Vagina (tissue), 2 donors: ENCODE measurements around the gene DDX60. TPM values are rescaled to one million over a fixed set of nuclear protein-coding genes. Genes with fewer than 3 reads are reported as not detected.
"Not testable (repeated sequence)": the region's sequence is repeated elsewhere in the genome, so short reads cannot be mapped to it uniquely, and the experiment has no call there.

Source experiments
- DNase-seq, 2 donors: peaks; one replicate each; pipeline ENCODE4 v3.0.0-alpha.2; 2017; ENCODE audit errors: extremely low spot score in 2 of 2
- H3K27ac ChIP-seq: fragments of 200-600 bp; sonication (generic); one replicate; pipeline ENCODE4 v1.5.1; 2019
- H3K27me3 ChIP-seq: fragments of 200-600 bp; sonication (generic); one replicate; pipeline ENCODE4 v1.5.1; 2019
- H3K36me3 ChIP-seq, 2 donors: fragments of 200-600 bp; sonication (generic); one replicate each; pipeline ENCODE4 v1.5.1; 2017 to 2019
- H3K4me1 ChIP-seq: fragments of 200-600 bp; sonication (generic); one replicate; pipeline ENCODE4 v1.5.1; 2019
- H3K4me3 ChIP-seq, 2 donors: fragments of 200-600 bp; sonication (generic); 1 replicate in 1 of 2; 2 replicates in 1 of 2; pipeline ENCODE4 v1.5.1; 2016 to 2019
- H3K9me3 ChIP-seq: fragments of 200-600 bp; sonication (generic); one replicate; pipeline ENCODE4 v1.5.1; 2019
- POLR2A ChIP-seq, 2 donors: fragments of 450-650 bp; IDR thresholded peaks; one replicate each; pipeline ENCODE4 v1.6.1; 2017; ENCODE audit warnings: antibody characterized with exemption in 2 of 2, mild to moderate bottlenecking in 2 of 2, moderate library complexity in 2 of 2
- POLR2AphosphoS5 ChIP-seq, 2 donors: sonication (generic); formaldehyde crosslinking; IDR thresholded peaks; one replicate each; pipeline ENCODE4 v1.9.0; 2017; ENCODE audit warnings: antibody characterized with exemption in 2 of 2, mild to moderate bottlenecking in 2 of 2, low read depth in 1 of 2; ENCODE audit not compliant: insufficient read depth in 1 of 2
- intact Hi-C: fragments of 100-400 bp; cut with DNase I; formaldehyde crosslinking; loops from one replicate; pipeline ENCODE4 v1.15.1; 2023
- total RNA-seq: library from RNA; depleted of rRNA; stranded (reverse); fragments of >200 nt; gene quantifications from one replicate; pipeline ENCODE4 v1.2.3, GENCODE V29; 2016
- TF ChIP-seq, protein P1 (sequence below), 3 experiments: fragments of 450-650 bp in 2 of 3; fragments of 200-600 bp in 1 of 3; sonication (generic) in 1 of 3; IDR thresholded peaks; one replicate each; pipeline ENCODE4 v1.5.1; 2017 to 2019; ENCODE audit warnings: antibody characterized with exemption in 3 of 3, mild to moderate bottlenecking in 2 of 3, moderate library complexity in 2 of 3

DDX60 gene
- total RNA-seq, 1 donor from 2014 or later: 7.4 TPM

DNA sequence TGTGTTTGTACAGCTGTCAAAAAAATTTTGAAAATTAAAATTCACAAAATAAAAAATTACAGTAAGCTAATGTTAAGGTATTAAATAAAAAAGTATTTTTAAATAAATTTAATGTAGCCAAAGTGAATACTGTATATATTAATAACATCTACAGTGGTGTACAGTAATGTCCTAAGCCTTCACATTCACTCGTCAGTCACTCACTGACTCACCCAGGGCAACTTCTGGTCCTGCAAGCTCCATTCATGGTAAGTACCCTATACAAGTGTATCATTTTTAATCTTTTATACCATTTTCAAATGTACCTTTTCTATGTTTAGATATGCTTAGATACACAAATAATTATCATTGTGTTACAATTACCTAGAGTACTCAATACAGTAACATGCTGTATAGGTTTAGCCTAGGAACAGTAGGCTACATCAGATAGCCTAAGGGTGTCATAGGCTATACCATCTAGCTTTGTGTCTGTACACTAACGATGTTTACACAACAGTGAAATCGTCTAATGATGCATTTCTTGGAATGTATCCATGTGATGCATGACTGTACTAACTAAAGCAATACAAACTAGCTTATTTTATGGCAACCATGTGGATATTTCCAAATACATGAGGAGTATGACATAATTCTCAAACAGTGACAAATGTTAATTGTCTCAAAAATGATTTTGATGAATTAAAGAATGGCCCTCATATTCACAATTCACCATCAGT lies 13.7 kb downstream of the DDX60 start:
- Histone ChIP-seq H3K9me3 (no peaks in the 10 kb centered on the region), H3K4me1 (no peaks in the 10 kb centered on the region), H3K4me3 (no peak overlapping the region), H3K27me3 (no peaks in the 10 kb centered on the region), H3K36me3 (peaks cover 0 to 33% of the 10 kb centered on the region in 2 donors), H3K27ac (no peak overlapping the region)
- intact Hi-C loops: no loop called here
- DNase-seq: no peak
- TF ChIP-seq, protein P1, sequence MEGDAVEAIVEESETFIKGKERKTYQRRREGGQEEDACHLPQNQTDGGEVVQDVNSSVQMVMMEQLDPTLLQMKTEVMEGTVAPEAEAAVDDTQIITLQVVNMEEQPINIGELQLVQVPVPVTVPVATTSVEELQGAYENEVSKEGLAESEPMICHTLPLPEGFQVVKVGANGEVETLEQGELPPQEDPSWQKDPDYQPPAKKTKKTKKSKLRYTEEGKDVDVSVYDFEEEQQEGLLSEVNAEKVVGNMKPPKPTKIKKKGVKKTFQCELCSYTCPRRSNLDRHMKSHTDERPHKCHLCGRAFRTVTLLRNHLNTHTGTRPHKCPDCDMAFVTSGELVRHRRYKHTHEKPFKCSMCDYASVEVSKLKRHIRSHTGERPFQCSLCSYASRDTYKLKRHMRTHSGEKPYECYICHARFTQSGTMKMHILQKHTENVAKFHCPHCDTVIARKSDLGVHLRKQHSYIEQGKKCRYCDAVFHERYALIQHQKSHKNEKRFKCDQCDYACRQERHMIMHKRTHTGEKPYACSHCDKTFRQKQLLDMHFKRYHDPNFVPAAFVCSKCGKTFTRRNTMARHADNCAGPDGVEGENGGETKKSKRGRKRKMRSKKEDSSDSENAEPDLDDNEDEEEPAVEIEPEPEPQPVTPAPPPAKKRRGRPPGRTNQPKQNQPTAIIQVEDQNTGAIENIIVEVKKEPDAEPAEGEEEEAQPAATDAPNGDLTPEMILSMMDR (IDR thresholded peaks at IDR 0.05): no peak
- TF ChIP-seq POLR2A (IDR thresholded peaks at IDR 0.05): no peak
- TF ChIP-seq POLR2AphosphoS5 (IDR thresholded peaks at IDR 0.05; ENCODE audit: insufficient read depth in 1 of 2, low read depth in 1 of 2): no peak

DNA sequence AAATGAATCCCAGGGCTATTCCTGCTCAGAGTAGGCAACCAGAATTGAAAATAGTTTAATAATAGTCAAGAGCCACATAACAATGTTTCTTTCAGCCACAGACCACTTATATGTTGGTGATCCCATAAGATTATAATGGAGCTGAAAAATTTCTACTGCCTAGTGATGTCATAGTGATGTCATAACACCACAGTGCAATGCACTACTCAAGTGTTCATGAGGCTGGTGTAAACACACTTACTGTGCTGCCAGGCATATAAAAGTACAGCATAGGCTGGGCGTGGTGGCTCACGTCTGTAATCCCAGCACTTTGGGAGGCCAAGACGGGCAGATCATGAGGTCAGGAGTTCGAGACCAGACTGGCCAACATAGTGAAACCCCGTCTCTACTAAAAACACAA lies 15.1 kb downstream of the DDX60 start:
- intact Hi-C loops, H3K27ac ChIP-seq, H3K27me3 ChIP-seq, DNase-seq, H3K4me3 ChIP-seq, H3K4me1 ChIP-seq, H3K9me3 ChIP-seq: not testable (repeated sequence)
- peaks cover 0 to 33% of the 10 kb centered on the region in 2 donors for H3K36me3 ChIP-seq

DNA sequence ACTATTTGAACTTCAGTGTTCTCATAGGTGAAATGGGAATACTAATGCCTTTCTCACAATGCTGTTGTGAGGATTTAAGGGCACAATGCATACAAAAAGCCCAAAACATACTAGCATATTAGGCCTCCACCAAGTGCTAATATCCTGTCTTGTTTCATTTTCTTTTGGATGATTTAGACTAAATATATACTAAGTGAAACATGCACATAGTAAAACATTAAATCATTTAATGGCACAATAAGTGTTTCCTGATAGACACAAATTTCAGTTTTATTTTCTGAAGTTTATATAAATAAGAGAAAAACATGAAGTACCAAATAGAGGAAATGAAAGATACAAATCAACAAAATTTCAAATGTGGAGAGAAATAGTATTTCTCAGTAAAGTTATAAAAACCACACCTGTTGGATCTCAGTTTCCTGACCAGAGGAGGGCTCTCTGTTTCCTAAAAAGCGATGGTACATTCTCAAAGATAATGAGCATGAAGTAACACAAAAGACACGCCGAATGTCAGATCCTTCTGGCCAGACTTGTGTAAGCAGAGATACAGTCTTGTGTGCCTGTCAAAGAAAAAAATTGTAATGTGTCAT lies 25.1 kb downstream of the DDX60 start:
- no peaks in the 10 kb centered on the region for H3K4me1 ChIP-seq
- H3K4me3 ChIP-seq: no peak overlapping the region
- no peaks in the 10 kb centered on the region for H3K27me3 ChIP-seq
- H3K27ac ChIP-seq: no peak overlapping the region
- H3K9me3 ChIP-seq: no peaks in the 10 kb centered on the region
- intact Hi-C loops: no loop called here
- TF ChIP-seq POLR2AphosphoS5 (IDR thresholded peaks at IDR 0.05; ENCODE audit: insufficient read depth in 1 of 2, low read depth in 1 of 2): no peak
- TF ChIP-seq, protein P1 (IDR thresholded peaks at IDR 0.05): no peak
- DNase-seq: no peak
- H3K36me3 ChIP-seq: peaks cover 0 to 16% of the 10 kb centered on the region in 2 donors

DNA sequence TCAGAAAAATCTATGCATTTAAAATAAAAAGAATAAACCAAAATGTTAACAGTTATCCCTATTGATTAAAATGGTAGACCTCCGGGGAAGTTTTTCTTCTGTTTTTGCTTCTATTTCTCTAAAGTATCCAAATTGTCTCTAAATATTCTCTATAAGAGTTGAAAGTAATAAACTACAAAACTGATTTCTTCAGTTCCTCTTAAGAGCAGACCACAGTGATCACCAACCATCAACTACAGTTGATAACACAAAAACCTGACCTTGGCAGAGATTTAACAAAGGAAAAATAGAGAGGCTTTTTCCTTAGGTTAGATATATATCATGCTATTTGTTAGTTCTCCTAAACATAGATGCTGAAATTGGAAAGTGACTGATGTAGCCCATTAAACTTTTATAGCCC lies 27.3 kb downstream of the DDX60 start:
- intact Hi-C loops: no loop called here
- H3K4me1 ChIP-seq: no peaks in the 10 kb centered on the region
- no peak for TF ChIP-seq POLR2AphosphoS5 (IDR thresholded peaks at IDR 0.05; ENCODE audit: insufficient read depth in 1 of 2, low read depth in 1 of 2)
- no peak for TF ChIP-seq POLR2A (IDR thresholded peaks at IDR 0.05)
- TF ChIP-seq, protein P1 (IDR thresholded peaks at IDR 0.05): no peak
- peaks cover 0 to 15% of the 10 kb centered on the region in 2 donors for H3K36me3 ChIP-seq
- no peaks in the 10 kb centered on the region for H3K27me3 ChIP-seq
- H3K4me3 ChIP-seq: no peak overlapping the region
- no peak overlapping the region for H3K27ac ChIP-seq
- no peaks in the 10 kb centered on the region for H3K9me3 ChIP-seq
- no peak for DNase-seq

DNA sequence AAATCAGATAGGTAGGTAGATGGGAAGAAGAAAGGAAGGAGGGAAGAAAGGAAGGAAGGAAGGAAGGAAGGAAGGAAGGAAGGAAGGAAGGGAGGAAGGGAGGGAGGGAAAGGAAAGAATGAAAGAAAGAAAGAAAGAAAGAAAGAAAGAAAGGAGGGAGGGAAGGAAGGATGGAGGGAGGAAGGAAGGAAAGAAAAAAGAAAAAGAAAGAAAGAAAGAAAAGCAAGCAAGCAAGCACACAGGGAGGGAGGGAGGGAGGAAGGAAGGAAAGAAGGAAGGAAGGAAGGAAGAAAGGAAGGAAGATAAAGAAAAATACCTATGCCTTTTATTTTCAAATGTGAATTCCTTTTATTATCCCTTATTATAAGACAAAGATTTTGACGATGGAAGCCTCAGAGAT lies 32.7 kb downstream of the DDX60 start:
- DNase-seq, H3K27me3 ChIP-seq, H3K27ac ChIP-seq, H3K36me3 ChIP-seq, H3K4me3 ChIP-seq, H3K4me1 ChIP-seq, intact Hi-C loops, H3K9me3 ChIP-seq: not testable (repeated sequence)

DNA sequence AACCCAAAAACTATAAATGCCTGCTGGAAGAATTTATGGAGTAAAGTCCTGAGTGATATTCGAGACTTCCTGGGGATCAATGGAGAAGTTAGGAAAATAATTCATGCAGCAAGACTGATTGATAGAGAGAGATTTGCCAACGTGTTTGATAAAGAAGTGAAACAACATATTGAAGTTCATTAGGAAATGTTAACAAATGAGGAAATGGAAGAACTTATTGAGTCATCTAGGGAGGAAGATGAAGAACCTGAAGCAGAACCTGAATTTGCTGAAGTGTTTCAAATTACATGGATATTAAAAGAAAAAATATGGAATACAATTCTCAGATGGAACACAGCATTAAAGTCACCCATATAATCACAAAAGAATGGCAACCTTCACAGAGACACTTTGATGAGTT lies 39.0 kb downstream of the DDX60 start:
- H3K27ac ChIP-seq: no peak overlapping the region
- no peaks in the 10 kb centered on the region for H3K27me3 ChIP-seq
- H3K4me1 ChIP-seq: no peaks in the 10 kb centered on the region
- no peak for DNase-seq
- no peak for TF ChIP-seq POLR2A (IDR thresholded peaks at IDR 0.05)
- TF ChIP-seq, protein P1 (IDR thresholded peaks at IDR 0.05): no peak
- no peak for TF ChIP-seq POLR2AphosphoS5 (IDR thresholded peaks at IDR 0.05; ENCODE audit: insufficient read depth in 1 of 2, low read depth in 1 of 2)
- no peak overlapping the region for H3K4me3 ChIP-seq
- intact Hi-C loops: no loop called here
- H3K9me3 ChIP-seq: no peaks in the 10 kb centered on the region
- H3K36me3 ChIP-seq: peaks cover 0 to 28% of the 10 kb centered on the region in 2 donors
